ENCODE measurements around the gene ELMO1.

The ELMO1 gene

DNA sequence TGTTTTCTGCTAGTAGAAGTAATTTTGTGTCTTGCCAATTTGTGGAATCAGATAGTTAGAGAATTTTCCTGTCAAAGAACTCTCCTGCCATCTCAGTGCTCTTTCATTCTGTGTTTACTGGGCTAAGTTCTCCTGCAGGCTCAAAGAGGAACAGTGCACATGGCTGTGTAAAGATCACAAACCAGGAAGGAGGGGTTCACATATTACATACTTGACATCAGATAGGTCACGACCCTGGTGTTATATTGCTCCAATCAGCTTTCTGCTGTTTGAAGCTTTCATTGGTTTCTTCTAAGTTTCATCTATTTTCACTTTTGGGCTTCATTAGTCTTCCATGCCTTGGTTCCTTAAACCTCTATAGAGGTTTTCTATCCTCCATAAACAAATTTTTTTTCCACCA is 13.5 kb upstream of the ELMO1 start:
- no peak for DNase-seq

DNA sequence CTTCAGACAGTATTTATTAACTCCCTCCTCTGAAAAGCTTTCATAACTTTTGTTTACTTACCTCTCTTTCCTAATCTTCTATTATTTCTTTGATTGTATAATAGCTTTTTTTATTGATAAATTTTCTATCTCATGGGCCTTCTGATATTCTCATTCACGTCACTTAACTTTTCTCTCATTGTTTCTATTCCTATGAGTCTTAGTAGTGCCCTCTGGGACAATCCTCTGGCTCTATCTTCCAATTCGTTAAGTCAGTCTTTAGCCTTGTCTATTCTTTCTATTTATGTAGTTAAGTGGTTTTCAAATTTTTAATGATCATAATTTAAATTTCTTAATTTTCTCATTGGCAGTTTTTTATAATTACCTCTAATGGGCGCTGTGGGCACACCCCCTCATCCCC is 6.4 kb upstream of the ELMO1 start:
- DNase-seq: no peak

DNA sequence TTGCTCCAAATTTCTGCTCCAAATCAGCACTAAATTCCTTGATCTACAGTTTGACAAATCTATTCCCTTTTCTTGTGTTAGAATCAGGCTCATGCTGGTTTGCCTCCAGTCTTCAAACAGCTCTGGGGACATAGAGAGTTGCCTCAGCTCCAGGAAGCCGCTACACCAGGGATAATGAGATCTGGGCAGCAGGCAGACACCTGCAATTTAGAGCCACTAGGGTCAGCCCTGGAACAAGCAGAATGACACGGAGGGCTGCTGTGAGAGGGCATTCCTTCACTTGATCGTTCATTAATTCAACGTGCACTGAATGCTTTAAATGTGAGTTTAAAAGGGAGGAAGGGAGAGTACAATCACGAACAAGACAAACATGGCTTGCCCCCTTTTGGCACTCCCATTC is 3.7 kb upstream of the ELMO1 start:
- no peak for DNase-seq

DNA sequence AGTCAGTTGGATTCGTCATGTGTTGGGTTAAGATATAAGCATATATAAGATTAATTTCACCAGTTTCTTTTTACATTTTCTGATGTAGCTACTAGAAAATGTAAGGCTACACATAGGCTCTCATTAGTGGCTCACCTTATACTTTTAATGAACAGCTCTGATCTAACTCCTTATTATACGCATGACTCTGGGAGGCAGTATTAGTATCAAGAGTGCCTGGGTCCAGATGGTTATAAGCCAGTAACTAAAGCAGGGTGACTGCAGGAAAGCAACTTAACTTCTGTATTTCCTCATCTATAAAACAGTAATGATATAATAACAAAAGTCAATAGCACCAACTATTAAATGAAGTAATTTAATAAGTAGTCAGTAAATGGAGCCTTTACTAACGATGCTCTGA is 1.4 kb upstream of the ELMO1 start:
- DNase-seq: no peak

DNA sequence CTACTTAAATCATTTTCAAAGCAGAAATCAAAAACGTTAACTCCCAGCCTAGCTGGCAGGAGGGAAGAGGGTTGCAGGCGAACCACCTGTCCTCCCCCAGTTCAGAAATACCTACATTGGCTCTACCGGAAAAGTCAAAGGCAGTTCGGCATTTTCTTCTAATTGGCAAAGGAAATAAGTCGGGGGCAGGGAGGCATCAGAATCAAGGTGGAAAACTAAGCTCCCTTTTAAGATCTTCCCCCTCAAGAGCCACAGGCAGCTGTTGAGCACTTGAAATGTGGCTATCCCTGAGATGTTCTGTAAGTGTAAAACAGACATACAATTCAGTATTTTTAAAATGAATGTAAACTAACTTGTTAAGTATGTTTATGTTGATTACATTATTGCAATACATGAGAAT is 957 bp upstream of the ELMO1 start:
- no peak for DNase-seq

DNA sequence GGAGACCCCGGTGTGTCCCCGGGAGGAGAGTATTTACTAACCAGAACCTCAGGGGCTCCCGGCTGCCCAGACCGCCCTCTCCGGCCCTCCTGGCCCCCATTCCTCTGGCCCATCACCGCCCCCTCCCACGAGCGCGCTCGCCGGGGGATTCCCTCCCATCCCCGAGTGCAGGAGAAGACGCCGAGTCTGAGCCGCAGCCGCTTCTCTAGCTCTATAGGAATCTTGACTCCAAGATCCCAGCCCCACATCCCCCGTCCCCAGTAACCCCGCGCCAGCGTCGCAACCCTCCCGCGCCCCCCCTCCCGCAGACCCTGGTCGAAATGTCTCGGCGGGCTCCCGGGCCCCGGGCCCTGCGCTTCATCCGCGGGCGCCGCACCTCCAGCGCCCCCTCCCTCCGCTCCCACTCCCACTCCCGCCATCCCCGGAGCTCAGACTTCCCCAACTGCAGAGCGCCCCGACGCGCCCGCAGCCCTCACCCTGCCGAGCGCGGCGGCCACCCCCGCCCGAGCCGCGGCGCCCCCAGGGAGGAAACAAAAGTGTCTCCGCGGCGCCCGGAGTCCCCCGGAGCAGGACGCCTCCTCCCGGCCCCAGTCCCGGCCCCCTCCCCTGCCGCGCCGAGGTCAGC is 541 bp downstream of the ELMO1 start:
- peak; percentile 32 for DNase-seq

DNA sequence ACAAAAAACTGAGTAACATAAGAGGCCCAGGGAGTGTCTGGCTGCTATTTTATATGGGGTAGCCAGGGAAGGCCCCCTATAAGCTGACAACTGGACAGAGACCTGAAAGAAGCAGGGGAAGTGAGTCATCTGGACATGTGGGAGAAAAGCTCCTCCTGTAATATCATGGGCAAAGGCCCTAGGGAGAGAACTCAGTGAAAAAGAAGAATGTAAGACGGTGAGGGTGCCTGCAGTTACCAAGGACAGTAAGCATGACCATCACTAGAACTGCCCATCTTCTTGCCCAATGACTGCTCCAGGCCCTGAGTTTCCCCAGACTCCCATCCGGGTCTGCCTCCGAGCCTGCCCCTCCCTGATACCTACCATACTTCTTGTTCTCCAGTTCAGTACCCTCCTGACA is 2.3 kb downstream of the ELMO1 start:
- no peak for DNase-seq

DNA sequence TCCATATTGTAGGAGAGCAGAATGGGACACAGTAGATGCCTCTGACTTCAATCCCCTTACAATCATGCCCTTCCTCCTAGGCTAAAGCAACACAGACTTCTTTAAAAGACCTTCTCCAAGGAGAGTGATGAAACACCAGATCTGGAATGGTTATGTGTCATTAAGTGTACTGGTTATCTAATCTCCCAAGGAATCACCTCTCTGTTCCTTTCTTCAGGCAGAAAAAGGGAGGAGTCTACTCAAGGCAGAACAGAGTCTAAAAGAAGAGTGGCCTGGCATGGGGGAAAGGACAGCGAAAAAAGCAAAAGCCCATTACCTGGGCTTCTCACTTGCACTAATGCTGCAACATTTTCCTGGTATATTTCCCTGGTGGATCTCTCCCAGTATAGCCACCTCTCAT is 2.9 kb downstream of the ELMO1 start:
- DNase-seq: no peak

DNA sequence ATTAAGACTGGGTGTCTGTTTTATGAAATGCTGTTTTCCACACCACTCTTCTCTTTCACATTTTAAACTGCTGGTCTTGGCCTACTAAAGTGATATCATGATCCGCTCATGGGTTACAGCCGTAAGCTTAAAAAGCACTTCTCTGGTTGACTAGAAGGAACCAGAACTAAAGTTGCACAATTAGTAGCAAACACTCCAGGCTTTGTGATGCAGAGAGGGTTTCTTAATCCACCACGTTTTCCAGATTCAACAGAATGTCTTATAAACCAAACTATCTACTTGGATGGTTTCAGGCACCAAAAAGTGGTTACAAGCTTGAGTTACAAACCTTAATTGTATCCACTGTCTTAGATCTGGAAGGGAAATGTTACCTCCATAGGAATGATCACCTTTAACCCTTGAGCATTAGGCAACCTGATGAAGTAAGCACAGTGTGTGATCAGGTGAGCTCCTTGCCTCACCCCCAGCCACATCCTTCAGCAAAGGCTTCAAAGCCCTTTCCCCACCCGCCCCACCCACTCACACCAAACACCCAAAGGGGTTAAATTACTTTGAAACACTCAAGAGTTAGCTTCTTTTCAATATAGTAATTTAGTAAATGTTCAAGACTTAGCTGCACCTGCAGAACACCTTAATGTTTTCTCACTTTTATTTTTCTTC is 3.5 kb downstream of the ELMO1 start:
- DNase-seq: no peak

DNA sequence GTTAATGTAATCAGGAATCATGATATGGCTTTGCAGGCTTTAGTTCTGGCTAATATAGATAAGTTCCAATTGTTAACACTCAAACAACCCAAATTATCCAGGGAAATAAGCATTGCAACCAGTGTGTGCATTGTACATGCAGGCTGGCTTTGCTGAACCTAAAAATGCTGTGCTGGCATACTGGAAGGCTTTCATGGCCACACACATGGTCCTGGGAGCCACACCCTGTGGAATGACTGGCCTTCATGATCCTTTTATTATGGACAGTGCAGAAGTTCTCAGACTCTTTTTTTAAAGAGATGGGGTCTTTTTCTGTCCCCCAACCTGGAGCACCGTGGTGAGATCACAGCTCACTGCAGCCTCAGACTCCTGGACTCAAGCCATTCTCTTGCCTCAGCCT is 5.0 kb downstream of the ELMO1 start:
- DNase-seq: no peak

DNA sequence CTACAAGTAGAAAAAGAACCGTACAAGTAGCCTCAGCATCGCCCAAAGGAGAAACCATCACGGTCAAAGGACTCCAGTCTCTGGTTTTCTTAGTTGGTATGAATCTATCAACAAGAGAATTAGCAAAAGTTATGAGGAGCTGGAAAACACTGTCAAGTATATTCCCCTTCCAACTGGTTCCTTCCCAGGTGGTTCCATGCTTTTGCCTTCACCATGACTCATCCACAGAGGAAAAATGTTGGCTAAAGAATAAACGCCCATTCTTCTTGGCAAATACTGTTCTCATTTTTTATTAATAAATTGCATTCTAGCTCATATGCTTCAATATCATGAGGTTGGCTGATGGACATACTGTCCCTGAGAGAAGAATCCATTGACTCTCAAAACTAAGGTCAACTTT is 6.4 kb downstream of the ELMO1 start:
- no peak for DNase-seq

DNA sequence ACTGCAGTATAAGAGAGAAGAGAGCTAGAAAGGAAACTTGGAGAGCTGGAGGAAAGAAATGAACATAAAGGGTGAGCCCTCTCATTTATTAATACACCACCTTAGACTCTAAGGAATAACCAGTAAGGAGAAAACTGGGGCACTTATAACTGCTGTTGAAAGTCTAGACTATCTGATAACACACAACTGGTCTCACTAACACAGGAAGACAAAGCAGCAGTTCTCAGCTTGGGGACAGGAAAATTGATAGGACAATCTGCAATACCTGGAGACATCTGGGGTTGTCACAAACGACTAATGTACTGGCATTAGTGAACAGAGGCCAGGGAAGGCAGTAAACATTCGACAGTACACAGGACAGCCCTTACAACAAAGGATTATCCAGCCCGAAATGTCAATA is 6.8 kb downstream of the ELMO1 start:
- no peak for DNase-seq

DNA sequence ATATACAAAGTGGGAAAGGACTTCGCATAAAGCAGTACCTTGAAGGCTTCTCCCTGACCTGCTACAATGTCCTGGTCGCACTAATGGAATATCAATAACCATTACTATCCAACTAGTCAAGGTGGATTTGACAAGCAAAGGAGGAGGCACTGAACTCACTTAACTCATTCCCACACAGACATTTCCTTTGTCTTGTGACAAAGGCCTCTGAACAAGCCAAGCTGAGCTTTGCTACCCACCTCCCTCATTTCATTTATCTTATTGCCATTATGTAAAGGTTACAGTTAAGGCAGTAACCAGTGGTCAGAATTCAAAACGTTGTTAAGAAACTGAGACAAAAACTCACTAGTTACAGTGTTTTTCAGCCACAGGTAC is 7.3 kb downstream of the ELMO1 start:
- DNase-seq: no peak

DNA sequence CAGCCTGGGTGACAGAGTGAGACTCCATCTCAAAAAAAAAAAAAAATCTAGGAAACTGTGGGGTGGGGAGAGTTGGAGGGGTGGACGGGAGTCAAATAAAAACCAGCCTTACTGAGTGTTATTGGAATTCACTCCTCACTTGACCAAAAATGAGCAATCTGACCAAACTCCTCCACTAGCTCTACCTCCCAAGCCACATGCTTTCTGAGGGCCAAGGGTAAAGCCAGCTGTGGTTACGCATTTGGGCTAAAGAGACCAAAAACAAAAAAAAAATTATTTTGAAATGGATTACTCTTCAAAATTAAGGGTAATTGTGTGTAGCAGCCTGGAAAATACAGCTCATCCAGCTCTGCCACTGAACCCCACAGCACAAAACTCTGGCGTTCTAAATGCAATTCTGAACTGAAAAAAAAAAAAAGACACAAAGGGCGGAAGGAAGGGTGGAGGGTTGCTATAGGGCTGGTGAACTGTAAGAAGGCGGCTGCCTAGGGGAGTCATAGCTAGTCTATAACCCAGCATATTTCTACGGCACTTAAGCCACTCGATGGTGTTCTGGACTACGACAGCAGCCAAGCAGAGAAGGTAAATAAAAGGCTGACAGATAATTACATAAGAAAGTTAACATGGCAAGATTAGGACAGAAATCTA is 7.8 kb downstream of the ELMO1 start:
- no peak for DNase-seq

DNA sequence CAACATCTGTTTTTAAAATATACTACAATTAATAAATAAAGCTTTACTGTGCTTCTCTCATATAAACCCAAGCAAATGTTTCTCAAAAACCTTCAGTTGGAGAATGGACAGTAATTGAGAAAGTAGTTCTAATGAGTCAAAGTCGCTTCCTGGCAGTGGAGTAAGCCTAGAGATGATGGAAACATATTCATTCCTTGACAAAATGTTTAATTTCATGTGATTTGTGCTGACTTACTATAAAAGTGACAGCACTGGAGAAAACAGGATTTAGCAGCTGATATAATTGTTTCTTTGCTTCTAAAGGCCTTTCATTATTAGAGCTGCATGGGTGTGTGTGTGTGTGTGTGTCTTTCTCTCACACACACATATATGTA is 9.0 kb downstream of the ELMO1 start:
- DNase-seq: no peak

DNA sequence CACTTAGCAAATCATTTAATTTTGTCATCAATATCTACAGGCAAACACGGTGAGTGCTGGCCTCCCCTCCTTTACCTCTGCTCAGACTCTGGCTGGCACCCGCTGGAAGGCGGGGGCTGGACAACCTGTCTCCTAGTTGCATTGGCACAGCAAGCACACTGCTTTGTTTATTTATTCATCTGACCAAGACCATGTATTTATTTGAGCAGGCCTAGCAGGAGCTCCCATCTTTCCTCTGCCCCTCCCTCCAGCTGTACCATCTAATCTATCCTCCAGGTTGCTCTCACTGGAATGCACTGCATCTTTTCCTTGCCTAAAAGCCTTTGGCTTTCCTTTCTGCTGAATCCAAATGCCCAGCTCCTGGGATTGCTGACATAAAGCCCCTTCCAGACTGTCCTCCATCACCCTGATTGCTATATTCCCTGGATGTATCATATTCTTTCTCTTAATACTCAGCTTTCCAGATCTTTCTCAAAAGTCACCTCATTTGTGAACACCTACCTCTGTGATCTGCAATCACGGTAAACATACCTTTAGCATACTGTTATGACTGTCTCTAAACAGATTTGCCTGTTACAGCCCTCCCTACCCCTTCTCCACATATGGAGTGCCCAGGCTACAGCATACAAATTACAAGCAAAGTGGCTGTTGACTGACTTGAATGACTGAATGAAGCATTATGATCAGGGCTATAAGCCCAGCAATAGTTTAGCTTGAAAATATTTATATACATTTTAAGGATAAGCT is 9.6 kb downstream of the ELMO1 start:
- DNase-seq: no peak

DNA sequence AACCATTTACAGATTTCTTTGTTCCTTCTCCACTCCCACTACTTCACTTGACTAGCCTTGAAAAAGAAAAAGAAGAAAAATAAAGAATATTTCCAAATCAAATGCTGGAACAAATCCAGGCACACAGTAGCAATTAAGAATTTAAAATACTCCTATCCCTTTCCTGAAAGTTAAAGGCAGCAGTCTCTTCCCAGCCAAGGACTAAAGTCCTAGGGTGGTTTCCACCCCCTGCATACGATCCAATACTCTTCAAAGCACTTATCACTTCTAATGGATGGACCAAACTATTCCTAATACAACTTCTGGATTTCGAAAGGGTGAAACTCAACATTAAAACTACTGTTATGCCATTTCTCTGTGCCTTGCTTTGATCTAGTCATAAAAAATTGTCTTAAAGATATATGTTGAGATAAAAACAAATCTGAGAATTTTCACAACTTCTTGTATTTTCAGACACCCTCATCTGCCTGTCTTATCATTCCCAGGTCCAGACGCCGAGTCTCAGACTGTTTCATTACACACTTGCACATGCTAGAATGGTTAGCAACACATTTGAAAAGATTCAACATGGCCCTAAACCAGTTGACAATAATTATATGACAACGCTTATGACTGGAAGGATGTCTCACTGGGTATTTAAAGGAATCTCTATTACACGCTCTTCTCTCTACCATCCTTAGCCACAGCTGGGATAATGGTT is 13.4 kb downstream of the ELMO1 start:
- no peak for DNase-seq

DNA sequence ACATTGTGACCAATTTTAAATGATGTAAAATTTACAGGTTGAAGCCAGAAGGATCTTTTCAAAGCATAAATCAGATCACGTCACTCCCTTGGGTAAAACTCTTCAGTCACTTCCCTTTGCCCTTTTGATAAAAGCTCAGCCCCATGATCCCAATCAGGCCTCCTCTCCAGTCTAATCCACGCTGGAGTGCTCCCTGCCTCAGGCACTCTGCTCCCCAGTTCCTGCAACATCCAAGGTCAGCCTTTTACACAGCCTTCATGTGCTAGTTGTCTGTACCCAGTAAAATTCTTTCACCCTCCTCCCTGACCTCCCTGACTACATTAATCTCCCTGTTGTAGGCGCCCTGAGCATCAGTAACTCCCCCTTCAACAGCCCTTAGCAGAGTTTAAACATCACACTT is 14.1 kb downstream of the ELMO1 start:
- DNase-seq: no peak

DNA sequence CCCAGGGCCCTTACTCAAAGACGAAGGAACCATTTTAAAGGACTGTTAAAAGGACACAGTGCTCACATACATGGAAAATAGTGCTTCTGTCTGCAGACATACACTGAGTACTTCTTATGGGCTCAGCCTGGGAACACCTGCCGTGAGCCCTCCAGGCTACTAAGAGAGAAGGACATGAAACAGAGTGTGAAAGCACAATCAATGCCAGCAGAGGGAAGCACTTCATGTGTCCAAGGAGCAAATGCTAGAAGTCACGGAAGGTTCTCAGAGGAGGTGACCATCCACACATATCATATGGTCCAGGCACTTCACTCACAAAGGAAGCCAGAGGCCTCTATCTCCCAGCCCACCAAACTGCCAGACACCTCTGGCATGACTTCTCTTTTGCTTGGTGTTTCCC is 15.5 kb downstream of the ELMO1 start:
- no peak for DNase-seq

DNA sequence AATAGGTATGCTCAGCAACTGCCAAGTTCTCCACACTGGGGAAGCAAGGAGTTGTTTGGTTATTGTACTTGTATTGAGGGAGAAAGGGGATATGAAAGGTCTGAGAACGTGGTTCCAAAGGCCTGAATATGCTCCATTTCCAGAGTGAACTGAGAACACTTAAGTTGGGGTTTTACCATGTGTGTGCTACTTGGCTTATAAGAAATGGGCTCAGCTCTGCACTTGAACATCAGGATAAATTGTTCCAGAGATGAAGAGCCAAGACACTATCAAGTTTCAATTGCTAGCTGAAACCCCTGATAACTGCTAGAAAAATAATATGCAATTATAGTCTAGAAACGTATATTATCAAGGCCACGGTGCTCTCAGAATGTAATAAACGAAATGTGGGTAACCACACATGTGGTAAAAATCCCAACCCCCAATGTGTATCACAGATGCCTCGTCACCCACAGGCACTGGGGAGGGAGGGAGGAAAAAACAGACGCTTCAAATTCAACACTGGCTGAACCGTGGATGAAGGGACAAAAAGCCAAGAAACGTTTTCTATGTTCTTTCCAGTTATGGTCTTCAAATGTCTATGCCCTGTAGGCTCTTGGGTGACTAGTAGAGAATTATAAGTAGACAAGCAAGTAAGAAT is 16.3 kb downstream of the ELMO1 start:
- no peak for DNase-seq

DNA sequence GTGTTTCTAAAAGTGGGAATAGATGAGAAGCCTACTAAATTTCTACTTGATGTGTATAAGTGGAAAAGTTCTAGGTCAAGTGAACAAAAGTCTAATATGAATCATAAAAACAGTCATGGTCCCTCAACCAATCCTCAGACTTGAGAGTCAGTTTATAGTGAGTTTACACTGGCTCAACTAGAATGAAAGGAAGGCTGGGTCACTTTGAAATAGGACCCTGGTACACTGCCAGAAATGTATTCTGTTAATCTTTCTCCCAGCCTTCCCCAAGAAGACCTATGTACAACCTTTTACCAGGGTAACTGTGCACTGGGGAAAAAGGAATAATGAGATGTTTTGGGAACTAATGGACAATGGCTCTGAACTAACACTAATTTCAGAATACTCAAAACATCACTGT is 17.3 kb downstream of the ELMO1 start:
- no peak for DNase-seq

DNA sequence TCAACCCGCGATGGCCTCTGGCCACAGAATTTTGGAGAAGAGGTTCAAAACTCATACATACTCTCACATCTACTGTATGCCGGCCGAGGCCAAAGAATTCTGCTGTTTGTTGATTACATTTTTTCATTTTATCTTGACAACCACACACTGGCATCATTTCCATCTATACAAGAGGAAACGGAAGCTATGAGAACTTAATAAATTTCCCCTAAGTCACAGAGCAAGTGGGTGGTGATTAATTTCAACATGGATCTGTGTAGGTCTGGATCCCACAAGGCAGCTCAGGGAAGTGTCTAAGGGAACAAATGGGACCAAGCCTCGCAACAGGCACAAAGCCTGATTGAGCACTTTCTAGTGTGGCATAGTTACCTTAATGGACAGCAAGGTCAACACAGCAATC is 18.0 kb downstream of the ELMO1 start:
- DNase-seq: no peak

DNA sequence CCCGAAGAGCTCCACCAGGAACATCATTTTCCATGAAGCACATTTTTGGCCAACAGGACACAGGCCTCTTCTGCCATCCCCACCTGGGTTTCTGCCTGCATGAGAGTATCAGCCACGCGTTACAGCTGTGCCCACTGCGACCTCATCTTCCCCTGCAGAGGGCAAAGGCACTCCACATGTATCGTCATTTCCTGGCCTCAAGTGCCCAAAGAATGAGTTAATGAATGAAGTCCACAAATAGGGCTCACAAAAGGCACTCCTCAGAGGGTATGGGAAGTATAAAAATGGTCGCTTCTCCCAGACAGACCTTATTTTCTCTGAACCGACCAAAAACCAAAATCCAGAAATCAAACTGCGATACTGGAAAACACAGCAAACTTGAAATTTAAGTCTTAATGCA is 18.5 kb downstream of the ELMO1 start:
- no peak for DNase-seq

All from T-helper 9 cell (primary cell).